ENCODE data around the gene MYT1. TPM values are rescaled to one million over a fixed set of nuclear protein-coding genes. Genes with fewer than 3 reads are reported as not detected.

The MYT1 gene
- total RNA-seq, 2 donors from 2014 or later, result 0.19 to 0.22 TPM

- Histone ChIP-seq H3K27ac (peak overlapping the region; percentile 72), H3K36me3 (no peaks in the 10 kb centered on the region), H3K9me3 (no peaks in the 10 kb centered on the region), H3K27me3 (no peaks in the 10 kb centered on the region), H3K4me3 (peak overlapping the region; percentile 75), H3K4me1 (peaks cover 3% of the 10 kb centered on the region), H3K9ac (ENCODE audit: low read depth in 2 of 2, low read length in 2 of 2) (peak overlapping the region; percentile 52 to 76)
- intact Hi-C loops (cut with DNase I), result no loop called here
- TF ChIP-seq CTCF (IDR thresholded peaks at IDR 0.05), result no peak
- no peak for DNase-seq
Measured at GRCh38 chr20:64256282-64256935, 92.2 kb downstream of the MYT1 start.

- DNase-seq, result no peak
- TF ChIP-seq CTCF (IDR thresholded peaks at IDR 0.05), result no peak
- Histone ChIP-seq H3K9ac (ENCODE audit: low read depth in 2 of 2, low read length in 2 of 2) (no peak overlapping the region), H3K4me3 (no peak overlapping the region), H3K9me3 (no peaks in the 10 kb centered on the region), H3K27me3 (no peaks in the 10 kb centered on the region), H3K27ac (no peak overlapping the region), H3K4me1 (peaks cover 3% of the 10 kb centered on the region), H3K36me3 (no peaks in the 10 kb centered on the region)
- intact Hi-C loops (cut with DNase I), result no loop called here
Measured at GRCh38 chr20:64257107-64257757, 93.0 kb downstream of the MYT1 start.

GRCh38 chr20:64258071-64258823, 94.0 kb downstream of the MYT1 start:
- intact Hi-C loops (cut with DNase I), result no loop called here
- peaks cover 3% of the 10 kb centered on the region for H3K4me1 ChIP-seq
- no peak overlapping the region for H3K4me3 ChIP-seq
- no peak overlapping the region for H3K27ac ChIP-seq
- no peak for TF ChIP-seq CTCF (IDR thresholded peaks at IDR 0.05)
- H3K9ac ChIP-seq (ENCODE audit: low read depth in 2 of 2, low read length in 2 of 2), result no peak overlapping the region
- no peak for DNase-seq
- H3K9me3 ChIP-seq, result no peaks in the 10 kb centered on the region
- no peaks in the 10 kb centered on the region for H3K36me3 ChIP-seq
- H3K27me3 ChIP-seq, result no peaks in the 10 kb centered on the region

- Histone ChIP-seq H3K4me1 (peaks cover 3% of the 10 kb centered on the region), H3K9me3 (no peaks in the 10 kb centered on the region), H3K4me3 (no peak overlapping the region), H3K27me3 (no peaks in the 10 kb centered on the region), H3K9ac (ENCODE audit: low read depth in 2 of 2, low read length in 2 of 2) (peak overlapping the region in 1 of 2 donors; percentile 29), H3K36me3 (no peaks in the 10 kb centered on the region), H3K27ac (no peak overlapping the region)
- no peak for TF ChIP-seq CTCF (IDR thresholded peaks at IDR 0.05)
- DNase-seq, result no peak
- intact Hi-C loops (cut with DNase I), result no loop called here
Measured at GRCh38 chr20:64260239-64260638, 96.0 kb downstream of the MYT1 start.

GRCh38 chr20:64261138-64261537, 96.9 kb downstream of the MYT1 start:
- peaks cover 3% of the 10 kb centered on the region for H3K4me1 ChIP-seq
- H3K9me3 ChIP-seq, result no peaks in the 10 kb centered on the region
- no peak overlapping the region for H3K4me3 ChIP-seq
- no peaks in the 10 kb centered on the region for H3K27me3 ChIP-seq
- DNase-seq, result no peak
- no peak overlapping the region for H3K9ac ChIP-seq (ENCODE audit: low read depth in 2 of 2, low read length in 2 of 2)
- intact Hi-C loops (cut with DNase I), result no loop called here
- no peaks in the 10 kb centered on the region for H3K36me3 ChIP-seq
- no peak for TF ChIP-seq CTCF (IDR thresholded peaks at IDR 0.05)
- H3K27ac ChIP-seq, result no peak overlapping the region

Data from colonic mucosa (tissue), 4 donors.